ENCODE data around the gene STPG1.

- TF ChIP-seq CTCF (IDR thresholded peaks at IDR 0.05) (no peak), POLR2A (IDR thresholded peaks at IDR 0.05) (peak; percentile 26)
Observed at GRCh38 chr1:24319312-24319863, 94.2 kb downstream of the STPG1 start, which contains the start of gene GRHL3.
